ENCODE results near the gene KLF5. TPM values are rescaled to one million over a fixed set of nuclear protein-coding genes. Genes with fewer than 3 reads are reported as not detected.

Gene KLF5
- total RNA-seq, 1 donor from 2014 or later, result 21.4 TPM

DNA sequence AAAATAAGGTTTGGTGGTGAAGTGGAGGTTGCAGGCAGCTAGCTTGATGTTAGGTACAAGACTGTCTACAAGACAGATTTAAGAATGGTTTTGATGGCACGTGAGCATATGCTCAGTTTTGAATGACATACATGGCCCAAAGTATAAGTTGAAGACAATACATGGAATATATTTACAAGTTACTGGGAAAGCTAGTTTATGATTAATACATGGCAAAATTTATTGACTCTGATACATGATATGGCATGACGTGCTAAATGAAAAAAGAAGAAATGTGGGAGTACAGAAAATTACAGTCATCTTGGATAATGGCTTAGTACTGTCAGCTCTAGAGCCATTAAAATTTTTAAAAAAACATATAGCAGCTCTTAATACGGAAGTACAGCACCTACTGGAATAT lies 4.4 kb downstream of the KLF5 start:
- H3K79me2 ChIP-seq (ENCODE audit: insufficient read depth, low read length), result peaks cover 32% of the 10 kb centered on the region
- Mint-ChIP-seq H3K27me3 (ENCODE audit: low read depth, unreplicated experiment) (no peaks in the 10 kb centered on the region), H3K9me3 (ENCODE audit: unreplicated experiment) (no peaks in the 10 kb centered on the region), H3K4me3 (ENCODE audit: unreplicated experiment) (no peak overlapping the region), H3K27ac (ENCODE audit: unreplicated experiment) (no peak overlapping the region), H3K36me3 (ENCODE audit: low read depth, unreplicated experiment) (peaks cover 4% of the 10 kb centered on the region), H3K4me1 (ENCODE audit: low read depth, unreplicated experiment) (peaks cover 7% of the 10 kb centered on the region)
- H4K20me1 ChIP-seq (ENCODE audit: insufficient read depth, low read length), result peaks cover 13% of the 10 kb centered on the region
- no peak for DNase-seq (ENCODE audit: low read depth)
- no peak overlapping the region for H2AFZ ChIP-seq (ENCODE audit: low read depth, low read length)
- TF ChIP-seq EZH2 (IDR thresholded peaks at IDR 0.05; ENCODE audit: insufficient read depth, low read length), result no peak
- TF ChIP-seq, protein P1, sequence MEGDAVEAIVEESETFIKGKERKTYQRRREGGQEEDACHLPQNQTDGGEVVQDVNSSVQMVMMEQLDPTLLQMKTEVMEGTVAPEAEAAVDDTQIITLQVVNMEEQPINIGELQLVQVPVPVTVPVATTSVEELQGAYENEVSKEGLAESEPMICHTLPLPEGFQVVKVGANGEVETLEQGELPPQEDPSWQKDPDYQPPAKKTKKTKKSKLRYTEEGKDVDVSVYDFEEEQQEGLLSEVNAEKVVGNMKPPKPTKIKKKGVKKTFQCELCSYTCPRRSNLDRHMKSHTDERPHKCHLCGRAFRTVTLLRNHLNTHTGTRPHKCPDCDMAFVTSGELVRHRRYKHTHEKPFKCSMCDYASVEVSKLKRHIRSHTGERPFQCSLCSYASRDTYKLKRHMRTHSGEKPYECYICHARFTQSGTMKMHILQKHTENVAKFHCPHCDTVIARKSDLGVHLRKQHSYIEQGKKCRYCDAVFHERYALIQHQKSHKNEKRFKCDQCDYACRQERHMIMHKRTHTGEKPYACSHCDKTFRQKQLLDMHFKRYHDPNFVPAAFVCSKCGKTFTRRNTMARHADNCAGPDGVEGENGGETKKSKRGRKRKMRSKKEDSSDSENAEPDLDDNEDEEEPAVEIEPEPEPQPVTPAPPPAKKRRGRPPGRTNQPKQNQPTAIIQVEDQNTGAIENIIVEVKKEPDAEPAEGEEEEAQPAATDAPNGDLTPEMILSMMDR (IDR thresholded peaks at IDR 0.05; ENCODE audit: insufficient read depth, low read depth, low read length), result no peak
- H3K27ac ChIP-seq (ENCODE audit: low read depth, low read length), result no peak overlapping the region
- no peak overlapping the region for H3K4me3 ChIP-seq (ENCODE audit: insufficient read depth, low read depth, low read length)
- no peak for FAIRE-seq
- H3K9me3 ChIP-seq (ENCODE audit: insufficient read depth, low read depth, low read length), result no peaks in the 10 kb centered on the region
- peaks cover 5% of the 10 kb centered on the region for H3K4me1 ChIP-seq (ENCODE audit: insufficient read depth, low read length)
- no peak overlapping the region for H3K4me2 ChIP-seq (ENCODE audit: low read length)
- peaks cover 20% of the 10 kb centered on the region for H3K36me3 ChIP-seq (ENCODE audit: insufficient read depth, low read length)
- no peaks in the 10 kb centered on the region for H3K27me3 ChIP-seq (ENCODE audit: insufficient read depth, low read length)
- no peak overlapping the region for H3K9ac ChIP-seq (ENCODE audit: low read length)

DNA sequence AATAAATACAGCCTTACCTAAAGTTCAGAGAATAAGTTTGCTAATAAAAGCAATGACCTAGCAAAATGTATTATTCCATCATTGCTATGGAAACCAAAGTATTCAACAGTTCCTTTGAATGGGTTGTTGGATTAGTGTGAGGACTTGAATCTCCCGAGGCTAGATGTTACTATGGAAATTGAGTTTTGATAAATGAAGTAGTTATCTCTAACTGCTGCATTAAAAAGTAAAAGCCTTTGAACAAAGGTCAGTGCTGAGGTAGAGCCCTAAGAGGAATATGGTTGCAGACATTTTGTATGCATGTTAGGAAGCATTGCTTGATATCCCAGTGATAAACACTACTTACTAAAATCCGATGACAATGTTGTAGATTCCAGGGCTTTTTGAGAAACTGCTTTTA lies 6.2 kb downstream of the KLF5 start:
- H3K27ac ChIP-seq (ENCODE audit: low read depth, low read length), result no peak overlapping the region
- Mint-ChIP-seq H3K9me3 (ENCODE audit: unreplicated experiment) (no peaks in the 10 kb centered on the region), H3K4me1 (ENCODE audit: low read depth, unreplicated experiment) (peaks cover 11% of the 10 kb centered on the region), H3K4me3 (ENCODE audit: unreplicated experiment) (no peak overlapping the region), H3K27ac (ENCODE audit: unreplicated experiment) (no peak overlapping the region), H3K36me3 (ENCODE audit: low read depth, unreplicated experiment) (peaks cover 4% of the 10 kb centered on the region), H3K27me3 (ENCODE audit: low read depth, unreplicated experiment) (no peaks in the 10 kb centered on the region)
- H3K36me3 ChIP-seq (ENCODE audit: insufficient read depth, low read length), result peaks cover 20% of the 10 kb centered on the region
- TF ChIP-seq EZH2 (IDR thresholded peaks at IDR 0.05; ENCODE audit: insufficient read depth, low read length), result no peak
- TF ChIP-seq, protein P1 (IDR thresholded peaks at IDR 0.05; ENCODE audit: insufficient read depth, low read depth, low read length), result no peak
- no peak overlapping the region for H3K4me3 ChIP-seq (ENCODE audit: insufficient read depth, low read depth, low read length)
- H3K27me3 ChIP-seq (ENCODE audit: insufficient read depth, low read length), result no peaks in the 10 kb centered on the region
- H3K79me2 ChIP-seq (ENCODE audit: insufficient read depth, low read length), result peaks cover 28% of the 10 kb centered on the region
- H3K9me3 ChIP-seq (ENCODE audit: insufficient read depth, low read depth, low read length), result no peaks in the 10 kb centered on the region
- DNase-seq (ENCODE audit: low read depth) (no peak), FAIRE-seq (no peak)
- no peak overlapping the region for H2AFZ ChIP-seq (ENCODE audit: low read depth, low read length)
- H4K20me1 ChIP-seq (ENCODE audit: insufficient read depth, low read length), result peaks cover 13% of the 10 kb centered on the region
- no peak overlapping the region for H3K9ac ChIP-seq (ENCODE audit: low read length)
- no peak overlapping the region for H3K4me2 ChIP-seq (ENCODE audit: low read length)
- H3K4me1 ChIP-seq (ENCODE audit: insufficient read depth, low read length), result peaks cover 3% of the 10 kb centered on the region

DNA sequence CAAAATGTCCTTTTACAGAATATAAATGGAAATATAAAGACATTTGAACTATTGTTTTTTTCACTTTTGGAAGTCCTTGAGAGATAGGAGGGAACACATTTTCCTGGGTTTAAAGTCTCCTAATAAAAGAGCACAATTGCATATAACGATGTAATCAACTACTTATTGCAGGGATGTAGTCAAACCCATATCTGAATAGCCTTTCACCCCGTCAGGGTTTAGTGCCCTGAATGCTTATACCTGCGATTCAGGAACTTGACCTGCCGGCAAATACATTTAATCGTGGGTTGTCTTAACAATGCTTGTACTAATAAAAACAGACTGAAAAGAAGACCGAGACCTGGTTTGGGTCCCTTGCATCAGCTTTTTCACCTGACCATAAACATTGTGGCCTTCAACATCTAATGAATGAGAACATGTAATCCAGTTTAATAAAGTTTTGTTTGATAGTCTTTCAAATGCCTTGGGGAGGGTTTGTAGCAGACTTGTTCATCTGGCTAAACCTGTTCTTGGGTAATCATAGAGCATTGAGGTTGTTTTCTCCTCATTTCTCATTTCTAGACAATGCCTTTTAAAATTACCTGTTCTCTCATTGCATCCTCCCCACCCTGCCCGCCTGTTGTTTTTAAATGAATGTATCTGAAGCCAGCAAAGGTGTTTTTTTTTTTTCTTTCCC lies 7.0 kb downstream of the KLF5 start:
- H3K27me3 Mint-ChIP-seq (ENCODE audit: low read depth, unreplicated experiment), result no peaks in the 10 kb centered on the region

More for the DNA sequence above, 7.0 kb downstream of the KLF5 start:
- no peaks in the 10 kb centered on the region for H3K4me1 ChIP-seq (ENCODE audit: insufficient read depth, low read length)
- H3K27me3 ChIP-seq (ENCODE audit: insufficient read depth, low read length), result no peaks in the 10 kb centered on the region
- H3K4me3 ChIP-seq (ENCODE audit: insufficient read depth, low read depth, low read length), result no peak overlapping the region
- TF ChIP-seq, protein P1 (IDR thresholded peaks at IDR 0.05; ENCODE audit: insufficient read depth, low read depth, low read length), result no peak
- no peak for TF ChIP-seq EZH2 (IDR thresholded peaks at IDR 0.05; ENCODE audit: insufficient read depth, low read length)
- no peak overlapping the region for H3K9ac ChIP-seq (ENCODE audit: low read length)
- peaks cover 13% of the 10 kb centered on the region for H4K20me1 ChIP-seq (ENCODE audit: insufficient read depth, low read length)
- Mint-ChIP-seq H3K36me3 (ENCODE audit: low read depth, unreplicated experiment) (peaks cover 4% of the 10 kb centered on the region), H3K27ac (ENCODE audit: unreplicated experiment) (no peak overlapping the region), H3K4me3 (ENCODE audit: unreplicated experiment) (no peak overlapping the region), H3K9me3 (ENCODE audit: unreplicated experiment) (no peaks in the 10 kb centered on the region), H3K4me1 (ENCODE audit: low read depth, unreplicated experiment) (peaks cover 11% of the 10 kb centered on the region)
- no peaks in the 10 kb centered on the region for H3K9me3 ChIP-seq (ENCODE audit: insufficient read depth, low read depth, low read length)
- H3K79me2 ChIP-seq (ENCODE audit: insufficient read depth, low read length), result peaks cover 29% of the 10 kb centered on the region
- FAIRE-seq (no peak), DNase-seq (ENCODE audit: low read depth) (no peak)
- peaks cover 20% of the 10 kb centered on the region for H3K36me3 ChIP-seq (ENCODE audit: insufficient read depth, low read length)
- no peak overlapping the region for H3K4me2 ChIP-seq (ENCODE audit: low read length)
- no peak overlapping the region for H3K27ac ChIP-seq (ENCODE audit: low read depth, low read length)
- no peak overlapping the region for H2AFZ ChIP-seq (ENCODE audit: low read depth, low read length)

All from astrocyte (in vitro differentiated cells and primary cell).